ENCODE results near the gene FAM171A2.

- TF ChIP-seq ZNF274 (IDR thresholded peaks at IDR 0.05; ENCODE audit: low read depth, low read length) (no peak), YY1 (IDR thresholded peaks at IDR 0.05; ENCODE audit: insufficient read depth, insufficient read length) (no peak)
Measured at GRCh38 chr17:44348234-44348987, 15.2 kb downstream of the FAM171A2 start.
